Measurements from ENCODE around the gene FAM174B.

FAM174B gene

DNA sequence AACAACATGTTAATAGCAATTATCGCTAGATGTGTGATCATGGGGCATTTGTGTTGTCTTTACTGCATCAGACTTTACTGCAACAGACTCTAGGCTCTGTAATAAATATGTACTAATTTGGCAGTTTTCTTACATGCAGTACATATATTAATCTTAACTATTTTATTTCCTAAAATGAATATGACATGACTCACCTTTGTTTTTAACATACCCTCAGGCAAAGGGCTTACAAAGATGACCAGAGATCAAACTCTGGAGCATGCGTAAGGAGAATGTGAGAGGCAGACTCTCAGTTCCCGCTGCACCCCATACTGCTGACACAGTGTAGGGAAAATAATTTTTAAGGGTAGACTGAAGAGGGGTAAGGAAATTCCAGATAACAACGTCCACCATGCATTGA lies 7.2 kb upstream of the FAM174B start:
- ChIA-PET POLR2A (no interaction called here), CTCF (no interaction called here)
- TF ChIP-seq, protein P1, sequence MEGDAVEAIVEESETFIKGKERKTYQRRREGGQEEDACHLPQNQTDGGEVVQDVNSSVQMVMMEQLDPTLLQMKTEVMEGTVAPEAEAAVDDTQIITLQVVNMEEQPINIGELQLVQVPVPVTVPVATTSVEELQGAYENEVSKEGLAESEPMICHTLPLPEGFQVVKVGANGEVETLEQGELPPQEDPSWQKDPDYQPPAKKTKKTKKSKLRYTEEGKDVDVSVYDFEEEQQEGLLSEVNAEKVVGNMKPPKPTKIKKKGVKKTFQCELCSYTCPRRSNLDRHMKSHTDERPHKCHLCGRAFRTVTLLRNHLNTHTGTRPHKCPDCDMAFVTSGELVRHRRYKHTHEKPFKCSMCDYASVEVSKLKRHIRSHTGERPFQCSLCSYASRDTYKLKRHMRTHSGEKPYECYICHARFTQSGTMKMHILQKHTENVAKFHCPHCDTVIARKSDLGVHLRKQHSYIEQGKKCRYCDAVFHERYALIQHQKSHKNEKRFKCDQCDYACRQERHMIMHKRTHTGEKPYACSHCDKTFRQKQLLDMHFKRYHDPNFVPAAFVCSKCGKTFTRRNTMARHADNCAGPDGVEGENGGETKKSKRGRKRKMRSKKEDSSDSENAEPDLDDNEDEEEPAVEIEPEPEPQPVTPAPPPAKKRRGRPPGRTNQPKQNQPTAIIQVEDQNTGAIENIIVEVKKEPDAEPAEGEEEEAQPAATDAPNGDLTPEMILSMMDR (IDR thresholded peaks at IDR 0.05; ENCODE audit: insufficient read depth, low read length, missing control alignments) = no peak
- no peak for DNase-seq (ENCODE audit: low read depth, low spot score)
- no peak overlapping the region for H3K4me3 ChIP-seq (ENCODE audit: low read depth, low read length)

DNA sequence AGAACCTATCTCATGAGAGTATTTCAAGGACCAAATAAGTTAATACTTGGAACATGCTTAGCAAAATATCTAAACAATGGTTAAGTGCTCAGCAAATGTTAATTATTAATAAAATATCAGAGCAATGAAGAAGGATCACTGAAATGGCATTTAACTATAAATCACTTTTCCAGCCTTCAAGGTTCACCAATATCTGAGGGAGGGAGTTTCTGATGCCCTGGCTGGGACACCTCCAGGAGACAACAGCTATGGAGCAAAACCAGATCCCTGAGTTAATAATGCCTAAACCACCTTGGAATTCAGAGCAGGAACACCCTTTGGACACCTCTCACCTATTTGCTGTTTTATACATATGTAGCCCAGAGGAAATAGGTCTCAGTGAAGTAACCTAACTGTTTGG lies 6.4 kb upstream of the FAM174B start:
- ChIA-PET CTCF (no interaction called here), POLR2A (no interaction called here)
- TF ChIP-seq, protein P1 (IDR thresholded peaks at IDR 0.05; ENCODE audit: insufficient read depth, low read length, missing control alignments) = no peak
- H3K4me3 ChIP-seq (ENCODE audit: low read depth, low read length) = no peak overlapping the region
- DNase-seq (ENCODE audit: low read depth, low spot score) = no peak

DNA sequence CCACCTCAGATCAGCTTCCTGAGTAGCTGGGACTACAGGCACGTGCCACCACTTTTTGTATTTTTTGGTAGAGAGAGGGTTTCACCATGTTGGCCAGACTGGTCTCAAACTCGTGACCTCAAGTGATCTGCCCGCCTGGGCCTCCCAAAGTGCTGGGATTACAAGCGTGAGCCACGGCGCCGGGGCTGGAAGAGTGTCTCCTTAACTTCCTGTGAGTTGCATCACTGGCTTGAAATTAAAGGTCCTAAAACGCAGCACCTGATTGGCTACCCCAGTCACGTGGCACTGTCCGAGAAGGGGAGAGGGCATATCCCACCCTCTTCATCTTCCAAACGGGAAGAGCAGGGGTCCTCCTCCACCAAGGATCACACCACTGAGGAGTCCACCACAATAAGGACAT lies 5.5 kb upstream of the FAM174B start:
- POLR2A ChIA-PET = no interaction called here
- H3K4me3 ChIP-seq (ENCODE audit: low read depth, low read length) = no peak overlapping the region
- no peak for DNase-seq (ENCODE audit: low read depth, low spot score)
- CTCF ChIA-PET = no interaction called here
- TF ChIP-seq, protein P1 (IDR thresholded peaks at IDR 0.05; ENCODE audit: insufficient read depth, low read length, missing control alignments) = no peak

DNA sequence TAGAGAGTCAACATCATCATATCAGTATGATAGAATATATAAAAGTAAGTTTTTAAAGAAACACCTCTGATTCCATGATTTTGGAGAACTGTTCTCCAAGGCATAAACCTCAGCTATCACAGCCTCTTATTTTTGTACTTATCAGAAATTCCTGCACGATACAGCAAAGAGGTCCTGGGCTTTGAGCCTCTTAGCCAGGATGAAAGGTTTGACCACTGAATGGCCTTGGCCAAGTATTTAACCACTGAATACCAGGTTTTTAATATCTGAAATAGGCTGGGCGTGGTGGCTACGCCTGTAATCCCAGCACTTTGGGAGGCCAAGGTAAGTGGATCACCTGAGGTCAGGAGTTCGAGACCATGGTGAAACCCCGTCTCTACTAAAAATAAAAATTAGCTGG lies 1.9 kb upstream of the FAM174B start:
- POLR2A ChIA-PET = no interaction called here
- DNase-seq (ENCODE audit: low read depth, low spot score) = no peak
- H3K4me3 ChIP-seq (ENCODE audit: low read depth, low read length) = no peak overlapping the region
- CTCF ChIA-PET = no interaction called here
- TF ChIP-seq, protein P1 (IDR thresholded peaks at IDR 0.05; ENCODE audit: insufficient read depth, low read length, missing control alignments) = no peak

DNA sequence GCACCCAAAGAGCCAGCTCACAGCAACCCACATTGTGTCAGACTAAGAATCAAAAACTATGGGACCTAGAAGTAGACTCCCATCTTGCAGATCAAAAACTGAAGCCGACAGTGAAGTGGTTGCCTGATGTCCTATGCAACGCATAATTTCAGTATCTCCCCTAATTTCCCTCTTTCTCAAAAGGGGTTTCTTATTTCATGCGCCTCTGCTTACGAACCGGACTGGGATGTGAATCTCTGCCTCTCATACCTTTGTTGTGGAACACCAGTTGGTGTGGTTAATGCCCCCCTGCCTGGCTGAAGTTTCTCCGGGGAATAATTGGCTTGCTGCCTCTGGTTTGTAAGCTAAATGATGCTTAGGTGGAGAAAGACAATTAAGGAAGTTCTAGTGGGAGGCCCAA lies 514 bp upstream of the FAM174B start:
- TF ChIP-seq, protein P1 (IDR thresholded peaks at IDR 0.05; ENCODE audit: insufficient read depth, low read length, missing control alignments) = no peak
- ChIA-PET POLR2A (no interaction called here), CTCF (no interaction called here)
- no peak overlapping the region; the same call in 1 of the 2 replicates for H3K4me3 ChIP-seq (ENCODE audit: low read depth, low read length)
- DNase-seq (ENCODE audit: low read depth, low spot score) = no peak

DNA sequence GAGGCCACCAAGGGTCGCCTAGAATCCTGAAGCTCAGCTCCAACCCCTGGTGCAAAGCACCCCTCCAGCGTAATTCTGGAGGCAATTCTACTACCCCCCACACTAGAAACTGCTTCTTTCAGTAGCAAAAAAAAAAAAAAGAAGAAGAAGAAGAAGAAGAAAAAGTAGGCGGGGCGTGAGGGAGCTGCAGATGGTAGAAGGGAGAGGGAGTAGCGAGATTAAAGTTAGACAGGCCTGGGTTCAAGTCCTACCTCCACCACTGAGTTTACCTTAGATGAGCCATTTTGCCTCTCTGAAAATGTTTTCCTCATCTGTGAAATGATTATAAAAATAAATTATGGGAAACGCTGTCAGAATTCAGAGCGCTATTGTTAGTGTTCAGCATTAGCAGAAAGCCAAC lies 913 bp downstream of the FAM174B start:
- no peak for DNase-seq (ENCODE audit: low read depth, low spot score)
- no peak overlapping the region for H3K4me3 ChIP-seq (ENCODE audit: low read depth, low read length)
- TF ChIP-seq, protein P1 (IDR thresholded peaks at IDR 0.05; ENCODE audit: insufficient read depth, low read length, missing control alignments) = no peak
- CTCF ChIA-PET = no interaction called here
- POLR2A ChIA-PET = interaction anchor here (0.6 kb wide), 1 partner anchor 9 kb away, joined by 3 read pairs; no protein-coding TSS in a partner anchor

All from AG04449 (cell line).